Chondrocyte (in vitro differentiated cells): Measurements from ENCODE around the gene ERI3. TPM values are rescaled to one million over a fixed set of nuclear protein-coding genes. Genes with fewer than 3 reads are reported as not detected.

Source experiments
- DNase-seq: peaks from one replicate; pipeline ENCODE4 v3.0.0; 2021; ENCODE audit warnings: mixed read lengths, low spot score
- H3K27ac Mint-ChIP-seq: one replicate; pipeline ENCODE4 v1.8.0; 2021; ENCODE audit warnings: mild to moderate bottlenecking, moderate library complexity, mixed read lengths; ENCODE audit not compliant: unreplicated experiment
- H3K27me3 Mint-ChIP-seq: 2 replicates; pipeline ENCODE4 v1.8.0; 2021; ENCODE audit warnings: low read depth, mixed read lengths
- H3K36me3 Mint-ChIP-seq: 2 replicates; pipeline ENCODE4 v1.8.0; 2021; ENCODE audit warnings: low read depth, mixed read lengths
- H3K4me1 Mint-ChIP-seq: 2 replicates; pipeline ENCODE4 v1.8.0; 2021; ENCODE audit warnings: low read depth, mild to moderate bottlenecking, mixed read lengths
- H3K4me3 Mint-ChIP-seq: one replicate; pipeline ENCODE4 v1.8.0; 2021; ENCODE audit warnings: mild to moderate bottlenecking, moderate library complexity, mixed read lengths; ENCODE audit not compliant: unreplicated experiment
- H3K9me3 Mint-ChIP-seq: 2 replicates; pipeline ENCODE4 v1.8.0; 2021; ENCODE audit warnings: low read depth, mixed read lengths
- total RNA-seq: library from RNA; stranded (reverse); gene quantifications from 3 replicates; pipeline ENCODE4 v1.2.1, GENCODE V29; 2021
- TF ChIP-seq, protein P1 (sequence below): fragments of 200-600 bp; sonication (generic); IDR thresholded peaks from 2 replicates; pipeline ENCODE4 v1.5.0; 2021; ENCODE audit warnings: antibody characterized with exemption, mild to moderate bottlenecking, moderate library complexity

ERI3 gene
- total RNA-seq, 1 donor from 2014 or later = 46.0 TPM

DNA sequence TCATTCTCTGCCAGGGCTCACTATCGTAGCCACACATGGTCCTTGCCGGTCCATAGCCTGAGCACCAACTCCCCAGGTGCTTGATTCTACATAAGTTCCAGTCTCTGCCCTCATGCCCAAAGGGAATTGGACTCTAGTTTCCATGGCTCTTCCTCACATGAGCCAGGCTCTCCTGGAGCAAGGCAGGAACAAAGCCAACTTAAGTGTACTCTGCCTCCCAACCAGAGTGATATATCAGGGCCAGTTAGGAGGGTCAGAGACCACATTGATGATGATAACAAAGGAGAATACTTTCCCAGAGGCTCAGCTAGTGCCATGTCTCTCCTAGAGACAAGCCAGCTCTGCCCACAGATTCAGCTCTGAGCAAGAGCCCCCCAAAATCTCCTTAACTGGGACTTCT, 70.9 kb downstream of the ERI3 start:
- peaks cover 16% of the 10 kb centered on the region for H3K36me3 Mint-ChIP-seq
- no peaks in the 10 kb centered on the region for H3K27me3 Mint-ChIP-seq
- TF ChIP-seq, protein P1, sequence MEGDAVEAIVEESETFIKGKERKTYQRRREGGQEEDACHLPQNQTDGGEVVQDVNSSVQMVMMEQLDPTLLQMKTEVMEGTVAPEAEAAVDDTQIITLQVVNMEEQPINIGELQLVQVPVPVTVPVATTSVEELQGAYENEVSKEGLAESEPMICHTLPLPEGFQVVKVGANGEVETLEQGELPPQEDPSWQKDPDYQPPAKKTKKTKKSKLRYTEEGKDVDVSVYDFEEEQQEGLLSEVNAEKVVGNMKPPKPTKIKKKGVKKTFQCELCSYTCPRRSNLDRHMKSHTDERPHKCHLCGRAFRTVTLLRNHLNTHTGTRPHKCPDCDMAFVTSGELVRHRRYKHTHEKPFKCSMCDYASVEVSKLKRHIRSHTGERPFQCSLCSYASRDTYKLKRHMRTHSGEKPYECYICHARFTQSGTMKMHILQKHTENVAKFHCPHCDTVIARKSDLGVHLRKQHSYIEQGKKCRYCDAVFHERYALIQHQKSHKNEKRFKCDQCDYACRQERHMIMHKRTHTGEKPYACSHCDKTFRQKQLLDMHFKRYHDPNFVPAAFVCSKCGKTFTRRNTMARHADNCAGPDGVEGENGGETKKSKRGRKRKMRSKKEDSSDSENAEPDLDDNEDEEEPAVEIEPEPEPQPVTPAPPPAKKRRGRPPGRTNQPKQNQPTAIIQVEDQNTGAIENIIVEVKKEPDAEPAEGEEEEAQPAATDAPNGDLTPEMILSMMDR = no peak
- no peaks in the 10 kb centered on the region for H3K9me3 Mint-ChIP-seq
- no peaks in the 10 kb centered on the region for H3K4me1 Mint-ChIP-seq
- DNase-seq = no peak
- H3K27ac Mint-ChIP-seq = no peak overlapping the region
- H3K4me3 Mint-ChIP-seq = no peak overlapping the region

DNA sequence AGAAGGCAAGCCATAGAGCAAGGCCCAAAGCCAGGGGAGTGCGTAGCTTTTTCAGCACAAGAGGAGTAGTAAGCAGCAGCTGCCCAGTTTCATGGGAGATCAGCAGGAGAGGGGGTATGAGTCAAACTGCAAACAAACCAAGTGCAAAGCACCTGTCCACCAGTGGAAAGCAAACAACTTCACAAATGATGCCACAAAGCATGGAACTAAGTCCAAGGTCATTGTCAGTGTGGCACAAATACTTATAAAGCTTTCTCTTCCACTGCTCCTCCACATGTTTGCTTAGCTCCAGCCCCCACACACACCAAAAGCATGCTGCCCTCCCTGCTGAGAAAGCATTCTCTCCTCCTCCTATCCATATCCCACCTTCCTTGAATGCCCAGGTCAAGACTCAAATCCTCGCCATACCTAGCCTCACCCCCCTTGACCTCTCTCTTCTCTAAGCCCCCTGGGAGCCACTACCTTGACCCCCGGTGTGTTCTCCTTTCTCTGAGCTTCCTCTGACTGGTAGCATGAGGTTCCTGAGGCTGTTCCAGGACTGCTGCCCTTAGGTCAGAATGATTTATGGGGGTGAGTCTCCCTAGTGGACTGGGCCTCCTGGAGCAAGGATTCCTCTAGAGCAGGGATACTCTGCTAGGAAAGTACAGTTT, 71.4 kb downstream of the ERI3 start:
- Mint-ChIP-seq H3K4me3 (no peak overlapping the region), H3K27me3 (no peaks in the 10 kb centered on the region), H3K4me1 (no peaks in the 10 kb centered on the region), H3K27ac (no peak overlapping the region), H3K9me3 (no peaks in the 10 kb centered on the region), H3K36me3 (peaks cover 16% of the 10 kb centered on the region)
- DNase-seq = no peak
- TF ChIP-seq, protein P1 = no peak

DNA sequence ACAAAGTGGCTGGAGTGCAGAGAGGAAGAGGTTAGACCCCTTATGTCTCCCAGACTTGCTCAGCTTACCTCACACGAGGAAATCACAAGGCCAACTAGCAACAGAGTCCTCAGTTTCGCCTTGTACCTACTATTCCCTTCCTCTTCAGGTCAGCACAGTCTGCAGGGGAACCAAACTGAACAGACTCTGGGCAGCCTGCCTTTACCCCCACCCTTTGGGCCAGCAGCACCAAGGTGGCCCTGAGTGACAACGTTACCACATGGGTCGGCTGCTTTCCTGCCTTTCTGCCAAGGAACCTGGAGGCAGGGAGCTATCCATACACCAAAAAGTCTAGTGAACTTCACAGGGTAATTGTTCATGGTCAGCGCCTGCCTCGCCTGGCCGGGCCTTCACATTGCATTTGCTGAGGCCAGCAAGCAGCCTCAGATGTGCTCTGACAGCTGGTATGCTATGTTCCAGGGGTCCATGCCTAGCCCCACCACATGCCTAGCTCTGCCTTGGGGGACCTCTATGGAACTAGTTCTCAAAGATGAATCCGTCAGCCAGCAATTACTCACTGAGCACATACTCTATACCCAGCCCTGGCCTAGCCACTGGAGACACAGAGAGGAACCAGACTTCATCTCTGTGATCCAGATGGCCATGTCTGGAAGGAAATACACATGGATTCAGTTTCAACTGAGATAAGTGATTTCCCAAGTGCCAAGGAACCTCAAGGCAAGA, 72.2 kb downstream of the ERI3 start:
- H3K27ac Mint-ChIP-seq = no peak overlapping the region
- H3K4me3 Mint-ChIP-seq = no peak overlapping the region
- no peaks in the 10 kb centered on the region for H3K4me1 Mint-ChIP-seq
- no peak for DNase-seq
- H3K9me3 Mint-ChIP-seq = no peaks in the 10 kb centered on the region
- peaks cover 16% of the 10 kb centered on the region for H3K36me3 Mint-ChIP-seq
- TF ChIP-seq, protein P1 = no peak
- no peaks in the 10 kb centered on the region for H3K27me3 Mint-ChIP-seq

DNA sequence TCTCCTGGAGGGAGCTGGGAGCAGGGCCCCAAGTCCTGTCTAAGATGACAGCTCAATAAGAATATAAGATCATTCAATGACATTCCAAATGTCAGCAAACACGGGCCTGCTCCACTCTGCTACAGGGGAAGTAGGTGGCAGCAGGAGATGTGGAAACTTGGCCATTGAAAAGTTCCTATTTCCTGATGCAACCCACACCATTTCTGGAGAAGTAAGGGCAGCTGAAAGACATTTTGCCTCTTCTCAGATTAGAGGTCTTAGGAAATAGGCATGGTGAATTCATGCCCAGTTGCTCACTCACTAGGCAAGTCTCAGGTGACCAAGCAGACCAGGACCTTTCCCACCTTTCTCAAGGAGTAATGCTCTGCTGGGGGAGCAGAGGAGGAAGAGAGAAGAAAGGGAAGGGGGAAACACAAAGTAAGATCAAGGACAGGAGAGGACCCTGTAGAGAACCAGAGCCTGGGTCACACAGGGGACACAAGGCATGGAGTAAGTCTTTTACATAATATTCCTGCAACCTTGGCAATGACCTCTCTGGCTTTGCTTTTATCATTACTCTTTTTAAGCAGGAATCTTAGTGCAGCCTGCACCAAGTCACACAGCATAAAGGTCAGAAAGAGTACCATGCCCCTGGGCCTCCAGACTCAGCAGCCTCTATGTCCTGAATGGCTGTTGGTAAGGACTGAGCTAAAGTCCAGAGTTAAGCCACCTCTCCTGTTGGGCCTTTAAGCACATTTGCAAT, 72.9 kb downstream of the ERI3 start:
- Mint-ChIP-seq H3K4me1 (no peaks in the 10 kb centered on the region), H3K4me3 (no peak overlapping the region), H3K27ac (no peak overlapping the region), H3K36me3 (peaks cover 12% of the 10 kb centered on the region), H3K27me3 (no peaks in the 10 kb centered on the region), H3K9me3 (no peaks in the 10 kb centered on the region)
- TF ChIP-seq, protein P1 = no peak
- no peak for DNase-seq

DNA sequence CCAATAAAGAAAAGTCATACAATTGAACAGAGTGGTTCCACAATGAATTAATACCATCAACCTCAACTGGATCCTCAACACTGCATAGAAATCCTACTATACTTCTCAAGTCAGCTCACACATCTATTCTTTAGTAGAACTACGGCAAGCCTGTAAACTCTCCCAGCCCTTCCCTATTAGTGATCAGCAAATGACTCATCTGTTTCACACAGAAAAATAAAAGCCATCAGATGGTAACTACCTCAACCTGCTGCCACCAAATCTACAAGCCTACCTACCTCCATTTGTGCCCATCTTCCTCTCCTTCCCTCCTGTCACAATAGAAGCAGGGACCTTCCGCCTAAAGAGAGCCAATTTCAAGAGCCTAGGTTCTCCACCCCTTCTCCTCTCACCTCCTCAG, 78.2 kb downstream of the ERI3 start:
- no peak overlapping the region for H3K4me3 Mint-ChIP-seq
- DNase-seq = no peak
- H3K27ac Mint-ChIP-seq = no peak overlapping the region

More for the DNA sequence above, 78.2 kb downstream of the ERI3 start:
- H3K36me3 Mint-ChIP-seq = no peaks in the 10 kb centered on the region
- TF ChIP-seq, protein P1 = no peak
- H3K27me3 Mint-ChIP-seq = no peaks in the 10 kb centered on the region
- peaks cover 4% of the 10 kb centered on the region for H3K4me1 Mint-ChIP-seq
- H3K9me3 Mint-ChIP-seq = no peaks in the 10 kb centered on the region
